Left ventricle myocardium superior (tissue), 1 donor: ENCODE results near the gene DPYD. TPM values are rescaled to one million over a fixed set of nuclear protein-coding genes. Genes with fewer than 3 reads are reported as not detected.
A peak's percentile ranks its signal among the peaks of the same experiment; 100 is the strongest.

ENCODE experiments used
- ATAC-seq: fragments of 200-7000 bp; cut with Tn5 transposase; one replicate; pipeline ENCODE4 v1.9.1; 2020; ENCODE audit warnings: mild to moderate bottlenecking, moderate library complexity
- DNase-seq: peaks from one replicate; pipeline ENCODE4 v3.0.0-alpha.2; 2020
- intact Hi-C: fragments of 100-400 bp; cut with micrococcal nuclease; formaldehyde crosslinking; loops from one replicate; pipeline ENCODE4 v1.11.0; 2022
- total RNA-seq: library from RNA; stranded (reverse); fragmentation: NEBNext Ultra II Directional; extraction: Animal tissue kit (Norgen Biotek cat#: 25700); gene quantifications from one replicate; pipeline ENCODE4 v1.2.1, GENCODE V29; 2021
- donor health status: DM: no; HTN: yes; CAD: no; lungs with severe emphysema.

The DPYD gene
- total RNA-seq, 1 donor from 2014 or later = 11.6 TPM

DNA sequence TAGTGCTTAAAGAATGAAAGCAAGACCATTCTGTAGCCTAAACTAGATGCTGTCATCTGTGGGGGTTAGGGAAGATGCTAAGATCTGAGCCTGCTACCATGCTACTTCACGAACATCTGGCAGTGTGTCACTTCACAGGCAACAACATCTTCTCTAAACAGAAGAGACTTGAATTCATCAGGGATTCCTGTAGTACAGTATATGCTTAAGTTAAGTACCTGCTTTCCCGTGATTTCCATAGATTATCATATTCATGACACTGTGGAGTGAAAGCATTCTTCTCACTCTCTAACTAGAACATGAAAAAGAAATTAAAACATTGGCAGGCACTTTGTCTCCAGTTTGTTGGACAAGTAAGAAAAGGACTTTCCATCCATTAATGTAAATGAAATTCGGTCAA is 808.4 kb downstream of the DPYD start:
- no peak for DNase-seq
- ATAC-seq = no peak
- intact Hi-C loops = no loop called here

DNA sequence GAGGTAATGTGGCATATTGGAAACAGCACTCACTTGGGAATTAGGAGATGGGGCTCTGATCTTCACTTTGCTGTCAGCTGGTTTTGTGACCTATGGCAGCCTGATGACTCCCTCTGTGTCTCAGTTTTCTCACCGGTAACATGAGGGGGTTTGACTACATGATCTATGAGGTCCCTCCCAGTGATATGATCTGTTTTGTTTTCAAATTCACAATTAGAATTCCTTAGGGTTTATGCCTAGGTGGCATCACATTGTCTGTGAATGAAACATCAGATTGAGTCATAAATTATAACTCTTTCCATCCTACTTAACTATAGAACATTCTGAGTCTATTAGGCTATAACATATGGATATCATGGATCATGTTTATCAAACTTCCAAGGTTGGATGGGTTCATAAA is 812.7 kb downstream of the DPYD start:
- ATAC-seq (no peak), DNase-seq (no peak)
- intact Hi-C loops = no loop called here

DNA sequence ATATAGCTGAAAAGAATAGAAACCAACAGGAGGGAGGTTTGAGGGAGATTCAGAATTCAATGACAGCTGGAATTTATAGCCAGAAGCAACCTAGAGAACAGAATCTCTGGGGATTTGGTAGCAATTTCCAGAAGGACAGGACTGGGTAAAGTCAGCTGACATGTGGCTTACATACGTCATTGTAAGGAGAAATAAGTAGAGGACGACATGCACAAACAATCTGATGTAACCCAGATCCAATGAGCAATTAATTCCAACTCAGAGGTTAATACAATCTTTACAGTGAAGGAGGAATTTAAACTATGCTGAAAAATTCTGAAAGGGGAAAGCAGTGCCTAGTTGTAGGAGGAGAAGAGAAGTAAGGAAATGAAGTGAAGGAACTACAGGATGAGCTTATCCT is 815.3 kb downstream of the DPYD start:
- no peak for ATAC-seq
- no peak for DNase-seq
- intact Hi-C loops = no loop called here

DNA sequence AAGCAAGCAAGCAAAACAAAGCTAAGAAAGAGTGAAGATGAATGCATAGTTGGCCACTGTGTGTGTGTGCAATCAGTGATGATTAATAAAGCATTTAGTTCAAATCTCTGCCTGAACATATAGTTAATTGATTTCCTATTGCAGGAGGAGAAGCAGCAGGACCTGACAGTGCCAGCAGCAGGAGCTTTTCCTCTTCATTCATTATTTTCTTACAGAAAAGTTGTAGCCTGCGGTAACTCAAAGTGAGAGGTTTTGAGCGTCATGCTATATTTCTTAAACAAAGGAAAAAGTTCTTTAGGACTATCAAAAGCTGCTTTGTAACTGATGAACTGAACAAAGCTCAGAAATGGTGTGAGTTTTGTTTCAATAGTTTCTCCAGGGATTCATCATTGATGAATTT is 819.3 kb downstream of the DPYD start:
- intact Hi-C loops = no loop called here
- DNase-seq = no peak
- no peak for ATAC-seq

DNA sequence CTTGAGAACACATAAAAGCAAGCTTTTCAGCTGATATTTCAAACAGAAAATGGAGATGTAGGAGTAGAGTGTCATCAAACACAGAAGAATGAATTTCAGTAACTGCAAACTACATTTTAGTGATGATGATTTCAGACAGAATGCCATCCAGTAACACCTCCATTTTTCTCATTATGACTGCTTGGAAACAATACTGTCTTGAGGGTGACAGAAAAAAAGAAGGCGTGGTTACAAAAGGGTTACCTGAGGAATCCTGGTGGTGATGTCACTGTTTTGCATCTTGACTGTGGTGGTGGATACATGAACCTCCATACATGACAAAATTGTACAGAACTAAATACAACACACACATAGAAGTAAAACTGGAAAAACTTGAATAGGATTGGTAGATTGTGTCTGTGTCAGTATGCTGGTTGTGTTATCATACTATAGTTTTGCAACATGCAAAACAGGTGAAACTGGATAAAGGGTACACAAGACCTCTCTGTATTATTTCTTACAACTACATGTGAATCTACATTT is 823.4 kb downstream of the DPYD start:
- ATAC-seq (no peak), DNase-seq (no peak)
- intact Hi-C loops = no loop called here

- no peak for ATAC-seq
- intact Hi-C loops = no loop called here
- no peak for DNase-seq
Measured at GRCh38 chr1:97095764-97096163, 825.1 kb downstream of the DPYD start.

DNA sequence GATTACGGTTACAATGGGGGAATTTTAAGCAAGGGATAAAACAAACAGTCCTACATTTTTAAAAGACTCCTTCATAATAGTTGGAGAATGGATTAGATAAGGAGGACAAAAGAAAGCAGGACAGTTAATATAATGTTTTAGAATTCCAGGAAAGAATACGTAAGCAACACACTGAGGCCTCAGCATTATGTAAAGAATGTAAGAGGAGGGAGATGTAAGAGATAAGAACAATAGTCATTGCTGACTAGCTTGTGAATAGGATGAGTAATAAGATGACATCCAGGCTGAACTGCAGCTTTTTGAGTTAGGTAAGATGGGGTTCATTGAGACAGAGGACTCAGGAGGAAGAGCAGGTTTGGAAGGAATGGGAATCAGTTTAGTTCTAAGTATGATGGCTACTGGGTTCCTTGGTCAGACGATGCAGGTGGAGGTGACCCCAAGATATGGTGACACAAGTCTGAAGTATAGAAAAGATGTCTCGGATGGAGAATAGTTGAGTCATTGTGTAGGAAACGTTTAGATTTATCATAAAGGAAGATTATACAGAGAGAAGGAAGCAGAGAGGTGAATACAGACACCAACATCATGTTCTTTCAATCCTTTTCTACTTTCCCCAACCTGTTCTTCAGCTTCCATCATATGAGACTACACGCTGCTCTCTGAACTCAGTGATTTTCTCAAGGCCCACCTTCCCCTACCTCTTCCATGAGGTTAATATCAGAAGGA is 826.4 kb downstream of the DPYD start:
- no peak for ATAC-seq
- intact Hi-C loops = no loop called here
- no peak for DNase-seq

- intact Hi-C loops = no loop called here
- ATAC-seq (no peak), DNase-seq (no peak)
Measured at GRCh38 chr1:97093741-97094140, 827.1 kb downstream of the DPYD start.

GRCh38 chr1:97092824-97093223 is 828.0 kb downstream of the DPYD start:
- no peak for ATAC-seq
- DNase-seq = no peak
- intact Hi-C loops = no loop called here

DNA sequence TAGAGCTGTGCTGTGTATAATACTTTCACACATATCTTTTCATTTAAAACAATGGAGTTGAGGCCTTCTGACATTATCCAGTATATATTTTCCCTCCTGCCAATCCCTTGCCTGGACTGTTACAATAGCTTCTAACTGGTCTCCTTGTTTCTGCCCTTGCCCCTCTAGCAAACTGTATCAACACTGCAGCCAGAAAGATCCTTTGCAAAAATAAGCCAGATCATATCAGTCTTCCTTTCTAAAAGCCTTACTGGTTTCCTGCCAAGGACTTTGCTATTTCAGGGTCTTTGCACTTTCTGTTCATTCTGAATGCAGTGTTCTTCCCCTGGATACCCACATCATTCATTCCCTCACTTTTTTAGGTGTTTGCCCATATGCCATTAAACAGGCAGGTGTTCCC is 829.2 kb downstream of the DPYD start:
- no peak for DNase-seq
- ATAC-seq = no peak
- intact Hi-C loops = no loop called here

GRCh38 chr1:97091263-97091662 is 829.6 kb downstream of the DPYD start:
- DNase-seq (no peak), ATAC-seq (no peak)
- intact Hi-C loops = no loop called here

GRCh38 chr1:97090725-97091124 is 830.1 kb downstream of the DPYD start:
- DNase-seq (no peak), ATAC-seq (no peak)
- intact Hi-C loops = no loop called here

DNA sequence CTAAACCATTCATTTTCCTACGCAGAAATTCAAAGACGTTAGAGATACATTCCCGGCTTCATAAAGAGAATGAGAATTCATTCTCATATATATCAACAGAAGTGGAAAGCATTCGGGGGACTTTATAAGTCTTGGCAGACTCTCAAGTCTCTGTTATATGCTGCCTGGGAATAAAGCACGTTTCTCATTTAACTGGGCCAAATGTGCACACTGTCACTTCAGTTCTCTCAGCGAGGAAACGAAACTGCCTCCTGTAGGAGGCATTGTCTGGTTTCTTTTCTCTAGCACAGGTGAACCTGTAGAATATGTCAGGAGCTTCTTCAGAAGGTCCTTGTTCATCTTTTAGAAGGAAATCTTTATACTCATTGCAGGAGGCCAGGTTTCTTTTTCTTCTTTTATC is 831.7 kb downstream of the DPYD start:
- intact Hi-C loops = no loop called here
- no peak for ATAC-seq
- no peak for DNase-seq

GRCh38 chr1:97088391-97088790 is 832.4 kb downstream of the DPYD start:
- ATAC-seq = peak; percentile 54
- intact Hi-C loops = no loop called here
- no peak for DNase-seq

GRCh38 chr1:97084546-97084945 is 836.3 kb downstream of the DPYD start:
- ATAC-seq (no peak), DNase-seq (no peak)
- intact Hi-C loops = no loop called here

DNA sequence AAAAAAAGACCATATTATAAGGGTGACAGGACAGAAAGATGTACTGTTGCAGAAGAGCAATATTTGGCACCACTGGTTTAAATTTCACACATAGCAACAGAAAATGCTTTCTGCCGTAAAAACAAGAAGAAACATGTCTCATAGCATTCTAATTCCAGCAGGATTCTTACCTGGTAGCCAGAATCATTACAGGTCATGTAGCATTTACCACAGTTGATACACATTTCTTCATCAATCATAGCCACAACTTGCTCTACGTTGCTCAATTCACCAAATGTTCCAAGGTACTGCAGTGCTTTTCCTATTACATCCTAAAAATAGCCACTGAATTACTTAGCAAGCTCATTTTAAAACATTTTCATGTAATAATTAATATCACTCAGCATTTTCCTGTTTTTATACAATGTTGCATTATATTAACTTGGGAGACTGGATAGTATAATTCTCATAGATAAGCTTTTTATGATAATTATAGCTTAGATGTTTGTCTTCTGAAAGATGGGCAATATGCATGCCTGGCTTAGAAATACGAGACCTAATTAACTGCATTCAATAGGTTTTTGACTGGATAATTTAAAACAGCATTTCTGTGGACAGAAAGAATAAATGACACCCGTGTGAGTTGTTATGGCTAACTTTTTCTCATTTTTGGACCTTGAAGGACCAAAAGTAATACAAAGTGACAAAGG is 838.5 kb downstream of the DPYD start:
- intact Hi-C loops = no loop called here
- ATAC-seq = no peak

DNA sequence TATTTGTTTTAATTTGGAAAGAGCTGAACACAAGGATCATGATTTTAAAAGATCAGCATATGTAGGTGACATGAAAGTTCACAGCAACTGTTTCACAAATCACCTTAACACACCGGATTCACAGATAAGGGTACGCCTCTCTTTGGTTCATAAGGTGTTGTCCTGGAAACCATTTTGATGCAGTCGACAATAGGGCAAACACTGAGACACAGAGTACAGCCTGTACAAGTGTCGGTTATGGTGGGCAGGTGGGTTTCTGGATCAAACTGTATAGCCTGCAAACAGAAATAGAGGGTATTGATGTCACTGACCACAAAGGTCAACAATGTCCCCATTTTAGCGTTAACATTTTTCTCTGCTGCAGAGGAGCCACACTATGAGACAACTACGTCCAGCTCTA is 842.0 kb downstream of the DPYD start:
- intact Hi-C loops = no loop called here
- ATAC-seq = no peak
- DNase-seq = no peak

More for the DNA sequence above, 838.5 kb downstream of the DPYD start:
- no peak for DNase-seq

DNA sequence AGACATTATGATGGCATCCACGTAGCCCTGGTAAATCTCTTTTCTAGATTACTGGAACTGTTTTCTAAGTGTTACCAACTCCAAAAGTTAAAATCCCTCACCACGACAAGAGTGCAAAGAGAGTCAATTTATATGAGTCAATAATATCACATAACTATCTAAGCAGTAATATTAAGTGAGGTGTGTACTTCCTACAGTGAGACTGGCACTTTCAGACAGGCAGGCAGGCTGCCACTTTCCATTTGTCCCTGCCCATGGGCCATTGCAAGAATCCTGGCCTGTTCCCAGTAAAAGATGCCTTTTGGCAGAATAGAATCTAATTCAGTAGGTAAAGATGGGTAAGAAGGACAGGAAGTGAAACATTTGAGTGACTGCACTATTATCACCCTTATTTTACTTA is 843.6 kb downstream of the DPYD start:
- no peak for DNase-seq
- intact Hi-C loops = no loop called here
- ATAC-seq = no peak

DNA sequence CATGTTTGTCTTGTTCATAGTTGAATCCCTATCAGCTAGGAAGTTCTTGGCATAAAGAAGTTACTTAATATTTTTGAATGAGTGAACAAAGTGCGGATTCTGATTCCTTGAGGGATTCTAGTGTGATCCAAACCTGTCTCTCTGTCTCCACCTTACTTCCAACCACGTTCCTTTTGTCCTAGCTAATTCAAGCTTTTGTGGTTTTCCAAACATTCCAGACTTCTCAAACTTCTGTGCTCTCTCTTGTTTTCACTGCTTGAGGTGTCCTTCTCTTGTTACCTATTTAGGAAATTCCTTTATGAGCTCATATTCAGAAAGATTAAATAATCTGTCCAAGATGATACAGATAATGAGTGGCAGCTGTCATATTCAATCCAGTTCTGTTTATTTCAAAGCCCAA is 846.1 kb downstream of the DPYD start:
- ATAC-seq (no peak), DNase-seq (no peak)
- intact Hi-C loops = no loop called here

DNA sequence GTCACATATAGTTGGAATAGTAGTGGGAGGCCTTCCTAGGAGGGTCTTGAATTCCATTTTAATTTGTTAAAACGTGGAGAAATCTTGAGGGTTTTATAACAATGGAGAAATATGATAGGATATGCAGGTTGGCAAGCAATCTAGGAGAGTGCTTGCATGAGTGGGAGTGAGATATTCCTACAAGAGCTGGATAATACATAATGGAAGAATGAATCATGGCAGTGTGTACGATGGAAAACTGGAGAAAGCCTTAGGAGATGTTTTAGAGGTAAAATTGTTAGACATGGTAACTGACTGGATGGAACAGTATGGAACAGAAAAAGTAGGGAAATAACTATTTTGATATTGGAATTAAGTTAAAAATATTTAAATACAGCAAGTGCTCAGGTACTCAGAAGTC is 846.9 kb downstream of the DPYD start:
- ATAC-seq (no peak), DNase-seq (no peak)
- intact Hi-C loops = no loop called here

DNA sequence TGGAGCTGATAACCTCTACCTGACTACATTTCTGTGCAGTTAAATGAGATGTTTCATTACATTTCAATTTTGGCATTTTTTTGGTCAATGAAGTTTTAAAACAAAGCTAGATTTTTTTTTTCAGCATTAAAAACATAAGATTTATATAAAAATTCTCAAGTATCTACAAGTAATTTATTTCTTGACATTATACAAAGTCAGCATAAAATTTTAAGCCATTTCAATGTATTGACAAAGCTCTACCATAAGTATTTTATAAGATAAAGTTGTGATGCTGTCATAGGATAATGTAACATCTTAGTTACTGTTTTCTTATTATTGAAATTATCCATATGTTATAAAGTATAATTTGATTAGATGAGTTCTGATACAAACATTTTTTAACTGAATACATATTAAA is 847.7 kb downstream of the DPYD start:
- no peak for DNase-seq
- no peak for ATAC-seq
- intact Hi-C loops = no loop called here
